Upper lobe of left lung (tissue), 6 donors: ENCODE results near the gene ST3GAL2. TPM values are rescaled to one million over a fixed set of nuclear protein-coding genes. Genes with fewer than 3 reads are reported as not detected.
A peak's percentile ranks its signal among the peaks of the same experiment; 100 is the strongest.

Experiments
- ATAC-seq, 2 donors: fragments of 200-7000 bp; cut with Tn5 transposase; one replicate each; pipeline ENCODE4 v1.9.1; 2022; ENCODE audit warnings: mild to moderate bottlenecking in 2 of 2, moderate library complexity in 2 of 2; ENCODE audit not compliant: low FRiP score in 2 of 2
- DNase-seq, 2 donors: peaks; one replicate each; pipeline ENCODE4 v3.0.0-alpha.2; 2019 to 2020
- H3K27ac ChIP-seq, 4 donors: fragments of 200-600 bp; sonication (generic); one replicate each; pipeline ENCODE4 v1.5.1; 2016 to 2019
- H3K27me3 ChIP-seq, 4 donors: fragments of 200-600 bp; sonication (generic); one replicate each; pipeline ENCODE4 v1.5.1; 2017 to 2019
- H3K36me3 ChIP-seq, 4 donors: fragments of 200-600 bp; sonication (generic); one replicate each; pipeline ENCODE4 v1.5.1; 2016 to 2019
- H3K4me1 ChIP-seq, 4 donors: fragments of 200-600 bp; sonication (generic); one replicate each; pipeline ENCODE4 v1.5.1; 2018 to 2019
- H3K4me3 ChIP-seq, 4 donors: fragments of 200-600 bp; sonication (generic); one replicate each; pipeline ENCODE4 v1.5.1; 2017 to 2019; ENCODE audit warnings: mild to moderate bottlenecking in 2 of 4, moderate library complexity in 1 of 4
- H3K9me3 ChIP-seq, 4 donors: fragments of 200-600 bp; sonication (generic); one replicate each; pipeline ENCODE4 v1.5.1; 2018 to 2019
- EP300 ChIP-seq, 4 donors: sonication (generic); formaldehyde crosslinking; IDR thresholded peaks; one replicate each; pipeline ENCODE4 v1.5.1; 2017; ENCODE audit warnings: antibody characterized with exemption in 4 of 4, control low read depth in 2 of 4
- POLR2A ChIP-seq, 4 donors: fragments of 450-650 bp; IDR thresholded peaks; one replicate each; pipeline ENCODE4 v1.5.1; 2016 to 2017; ENCODE audit warnings: antibody characterized with exemption in 4 of 4, mild to moderate bottlenecking in 2 of 4
- POLR2AphosphoS5 ChIP-seq, 2 donors: sonication (generic); formaldehyde crosslinking; IDR thresholded peaks; one replicate each; pipeline ENCODE4 v1.5.1; 2017; ENCODE audit warnings: antibody characterized with exemption in 2 of 2
- WGBS, 2 donors: methylation state at CpG; one replicate each; pipeline ENCODE4 v1.1.5; 2017 to 2018; 5-methylcytosine and 5-hydroxymethylcytosine counted together
- total RNA-seq, 6 donors: library from RNA; depleted of rRNA in 4 of 6; stranded (reverse); fragments of >200 nt in 4 of 6; gene quantifications; one replicate each; pipeline versions ENCODE4 v1.1.0 to v1.2.1, GENCODE V29; 2016 to 2021
- TF ChIP-seq, protein P1 (sequence below), 6 experiments: fragments of 450-650 bp in 4 of 6; fragments of 200-600 bp in 2 of 6; sonication (generic) in 2 of 6; IDR thresholded peaks; one replicate each; pipeline ENCODE4 v1.5.1; 2016 to 2019; ENCODE audit warnings: antibody characterized with exemption in 6 of 6
- donor health status: DM: no; HTN: no; CAD: no; lungs with moderate emphysema.
- donor health status: DM: no; HTN: yes; CAD: no; lungs with severe emphysema.

ST3GAL2 gene
- total RNA-seq, 6 donors from 2014 or later: 12.5 to 50.3 (median 26.1) TPM

DNA sequence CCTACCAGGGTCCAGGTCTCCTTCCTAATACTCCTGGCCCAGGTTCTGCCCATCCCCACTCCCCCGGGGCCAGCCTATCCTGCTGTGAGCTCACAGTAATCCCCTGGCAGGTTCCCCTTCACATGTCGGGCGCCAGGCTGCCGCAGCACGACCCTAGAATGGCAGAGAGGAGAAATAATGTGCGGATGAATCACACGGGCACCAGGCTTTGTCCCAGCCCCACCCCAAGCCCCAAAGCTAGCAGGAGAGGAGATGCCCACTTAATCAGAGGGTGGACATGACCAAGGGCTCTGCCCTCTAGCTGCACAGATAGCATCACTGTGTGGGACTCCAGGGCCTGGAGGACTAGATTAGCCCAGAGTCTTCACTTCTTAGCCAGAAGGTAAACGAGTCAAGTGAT is 39.5 kb downstream of the ST3GAL2 start:
- Histone ChIP-seq H3K27ac (no peak overlapping the region), H3K4me3 (no peak overlapping the region), H3K36me3 (peaks cover 0 to 38% (median 18%) of the 10 kb centered on the region in 4 donors), H3K9me3 (no peaks in the 10 kb centered on the region), H3K4me1 (peaks cover 4 to 13% (median 11%) of the 10 kb centered on the region in 4 donors), H3K27me3 (no peaks in the 10 kb centered on the region)
- 91% methylated on average over 8 of the region's 8 CpGs; no CpG with 5 or more reads in 1 of the 2 donors for WGBS, 2 donors
- no peak for TF ChIP-seq EP300 (IDR thresholded peaks at IDR 0.05)
- TF ChIP-seq, protein P1, sequence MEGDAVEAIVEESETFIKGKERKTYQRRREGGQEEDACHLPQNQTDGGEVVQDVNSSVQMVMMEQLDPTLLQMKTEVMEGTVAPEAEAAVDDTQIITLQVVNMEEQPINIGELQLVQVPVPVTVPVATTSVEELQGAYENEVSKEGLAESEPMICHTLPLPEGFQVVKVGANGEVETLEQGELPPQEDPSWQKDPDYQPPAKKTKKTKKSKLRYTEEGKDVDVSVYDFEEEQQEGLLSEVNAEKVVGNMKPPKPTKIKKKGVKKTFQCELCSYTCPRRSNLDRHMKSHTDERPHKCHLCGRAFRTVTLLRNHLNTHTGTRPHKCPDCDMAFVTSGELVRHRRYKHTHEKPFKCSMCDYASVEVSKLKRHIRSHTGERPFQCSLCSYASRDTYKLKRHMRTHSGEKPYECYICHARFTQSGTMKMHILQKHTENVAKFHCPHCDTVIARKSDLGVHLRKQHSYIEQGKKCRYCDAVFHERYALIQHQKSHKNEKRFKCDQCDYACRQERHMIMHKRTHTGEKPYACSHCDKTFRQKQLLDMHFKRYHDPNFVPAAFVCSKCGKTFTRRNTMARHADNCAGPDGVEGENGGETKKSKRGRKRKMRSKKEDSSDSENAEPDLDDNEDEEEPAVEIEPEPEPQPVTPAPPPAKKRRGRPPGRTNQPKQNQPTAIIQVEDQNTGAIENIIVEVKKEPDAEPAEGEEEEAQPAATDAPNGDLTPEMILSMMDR (IDR thresholded peaks at IDR 0.05): no peak
- no peak for TF ChIP-seq POLR2AphosphoS5 (IDR thresholded peaks at IDR 0.05)
- TF ChIP-seq POLR2A (IDR thresholded peaks at IDR 0.05): no peak
- DNase-seq: no peak
- ATAC-seq: no peak

DNA sequence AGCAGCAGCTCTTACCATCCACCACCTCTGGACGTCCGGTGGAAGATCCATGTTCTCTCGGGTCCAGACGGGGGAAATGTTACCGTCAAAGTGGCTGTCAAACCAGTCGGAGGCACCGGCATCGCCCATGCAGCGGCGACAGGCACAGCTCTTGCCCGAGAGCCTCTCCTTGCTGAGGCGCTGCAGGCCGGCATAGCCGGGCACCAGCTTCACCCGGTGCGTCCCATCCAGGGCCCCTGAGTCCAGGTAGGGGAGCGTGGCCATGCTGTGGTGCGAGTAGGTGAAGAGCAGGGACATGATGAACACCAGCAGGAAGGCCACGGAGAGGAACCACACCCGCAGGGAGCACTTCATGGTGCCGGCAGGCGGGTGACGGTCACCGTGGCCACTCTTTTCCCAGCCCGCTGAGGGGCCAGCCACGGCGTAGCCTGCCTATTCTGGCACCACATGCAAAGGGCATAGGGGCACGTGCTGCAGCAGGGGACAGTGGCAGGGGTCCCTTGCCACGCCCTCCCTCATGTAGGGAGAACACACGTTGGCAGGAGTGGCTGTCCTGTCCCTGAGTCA is 40.6 kb downstream of the ST3GAL2 start:
- no peak for ATAC-seq
- peaks cover 0 to 38% (median 18%) of the 10 kb centered on the region in 4 donors for H3K36me3 ChIP-seq
- H3K27me3 ChIP-seq: no peaks in the 10 kb centered on the region
- H3K4me1 ChIP-seq: peaks cover 3 to 5% (median 4%) of the 10 kb centered on the region in 4 donors
- H3K9me3 ChIP-seq: no peaks in the 10 kb centered on the region
- no peak overlapping the region for H3K4me3 ChIP-seq
- peak in 1 of 2 donors; percentile 74 for DNase-seq
- H3K27ac ChIP-seq: no peak overlapping the region
- 94 to 95% methylated on average over 16 to 25 of the region's 30 CpGs for WGBS, 2 donors
- no peak for TF ChIP-seq POLR2A (IDR thresholded peaks at IDR 0.05)
- no peak for TF ChIP-seq EP300 (IDR thresholded peaks at IDR 0.05)
- TF ChIP-seq, protein P1 (IDR thresholded peaks at IDR 0.05): no peak
- TF ChIP-seq POLR2AphosphoS5 (IDR thresholded peaks at IDR 0.05): no peak

DNA sequence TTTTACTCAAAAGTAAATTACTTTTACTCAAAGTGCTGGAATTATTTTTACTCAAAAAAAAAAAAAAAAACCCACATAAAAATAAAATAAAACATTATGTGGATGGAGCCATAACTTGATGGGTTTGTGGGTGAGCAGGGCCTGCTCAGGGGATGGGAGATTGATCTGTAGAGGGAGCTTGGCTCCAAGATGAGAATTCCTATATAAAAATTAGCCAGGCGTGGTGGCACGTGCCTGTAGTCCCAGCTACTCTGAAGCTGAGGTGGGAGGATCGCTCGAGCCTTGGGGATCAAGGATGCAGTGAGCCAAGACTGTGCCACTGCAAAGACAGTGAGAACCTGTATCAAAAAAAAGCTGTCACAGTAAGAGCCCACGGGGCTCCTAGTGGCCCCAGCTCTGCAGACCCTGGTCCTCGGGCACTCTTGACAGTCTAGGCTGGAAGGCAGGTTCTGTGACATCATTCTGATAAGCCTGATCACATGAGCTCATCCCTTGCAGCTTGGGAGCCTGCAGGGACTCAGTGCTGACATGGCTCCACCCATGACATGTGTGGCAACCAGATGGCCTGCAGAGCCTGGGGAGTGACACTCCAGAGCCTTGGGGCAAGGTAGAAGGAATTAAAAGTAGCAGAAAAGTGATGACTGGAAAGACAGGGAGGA is 42.5 kb downstream of the ST3GAL2 start:
- TF ChIP-seq POLR2AphosphoS5 (IDR thresholded peaks at IDR 0.05) (no peak), POLR2A (IDR thresholded peaks at IDR 0.05) (no peak), EP300 (IDR thresholded peaks at IDR 0.05) (no peak)
- TF ChIP-seq, protein P1 (IDR thresholded peaks at IDR 0.05): no peak
- peaks cover 0 to 6% (median 4%) of the 10 kb centered on the region in 4 donors for H3K4me1 ChIP-seq
- H3K9me3 ChIP-seq: no peaks in the 10 kb centered on the region
- DNase-seq: no peak
- peaks cover 0 to 44% (median 18%) of the 10 kb centered on the region in 4 donors for H3K36me3 ChIP-seq
- WGBS, 2 donors: 73 to 89% methylated on average over 6 of the region's 6 CpGs
- no peak overlapping the region for H3K4me3 ChIP-seq
- no peak overlapping the region for H3K27ac ChIP-seq
- no peaks in the 10 kb centered on the region for H3K27me3 ChIP-seq
- ATAC-seq: peak in 1 of 2 donors; percentile 55

DNA sequence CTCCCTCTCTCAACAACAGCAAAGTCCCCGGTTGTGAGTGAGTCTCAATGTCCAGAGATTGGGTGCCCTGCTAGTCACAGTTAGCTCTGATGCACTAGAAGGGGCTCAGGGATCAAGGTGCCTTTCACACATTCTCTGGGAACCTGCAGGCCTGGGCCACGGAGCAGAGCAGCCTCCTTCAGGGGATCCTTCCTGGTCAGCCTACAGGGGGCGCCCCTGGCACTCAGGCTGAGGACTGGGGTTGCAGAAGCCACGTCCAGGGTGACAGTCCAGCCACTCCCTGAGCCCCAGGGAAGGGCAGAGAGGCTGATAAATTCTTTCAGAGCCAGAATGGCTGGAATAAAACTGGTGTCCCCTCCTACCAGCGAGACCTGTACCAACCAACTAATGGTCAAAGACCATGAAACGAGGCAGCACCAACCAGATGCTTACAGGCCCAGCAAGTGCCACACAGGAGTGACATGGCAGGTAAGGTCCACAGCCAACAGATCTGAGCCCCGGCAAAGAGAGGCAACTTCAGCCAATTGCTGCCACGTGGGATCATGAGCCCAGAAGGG is 43.5 kb downstream of the ST3GAL2 start:
- Histone ChIP-seq H3K27me3 (no peaks in the 10 kb centered on the region), H3K4me3 (no peak overlapping the region), H3K36me3 (peaks cover 0 to 44% (median 17%) of the 10 kb centered on the region in 4 donors), H3K27ac (peak overlapping the region in 1 of 4 donors; percentile 35), H3K4me1 (peaks cover 0 to 6% (median 4%) of the 10 kb centered on the region in 4 donors), H3K9me3 (no peaks in the 10 kb centered on the region)
- DNase-seq (peak in 1 of 2 donors; percentile 83), ATAC-seq (peak; percentile 74 to 75)
- 64 to 69% methylated on average over 6 to 7 of the region's 8 CpGs for WGBS, 2 donors
- TF ChIP-seq POLR2A (IDR thresholded peaks at IDR 0.05): no peak
- TF ChIP-seq, protein P1 (IDR thresholded peaks at IDR 0.05): peak; percentile 70 to 84 (median 80)
- peak in 1 of 2 donors; percentile 8 for TF ChIP-seq POLR2AphosphoS5 (IDR thresholded peaks at IDR 0.05)
